Activated naive CD4-positive, alpha-beta T cell treated with anti-CD3 and anti-CD28 coated beads, Interleukin-2, amount 50 U/mL, for 24 hours (primary cell): Measurements from ENCODE around the gene PSMG3.

Experiments
- H3K27ac Mint-ChIP-seq: one replicate; pipeline ENCODE4 v1.8.0; 2021; ENCODE audit warnings: mild to moderate bottlenecking, mixed read lengths
- H3K27me3 Mint-ChIP-seq: one replicate; pipeline ENCODE4 v1.8.0; 2021; ENCODE audit warnings: mixed read lengths
- H3K36me3 Mint-ChIP-seq: one replicate; pipeline ENCODE4 v1.8.0; 2021; ENCODE audit warnings: mixed read lengths
- H3K4me1 Mint-ChIP-seq: one replicate; pipeline ENCODE4 v1.8.0; 2021; ENCODE audit warnings: mixed read lengths
- H3K4me3 Mint-ChIP-seq: one replicate; pipeline ENCODE4 v1.8.0; 2021; ENCODE audit warnings: mild to moderate bottlenecking, mixed read lengths
- H3K9me3 Mint-ChIP-seq: one replicate; pipeline ENCODE4 v1.8.0; 2021; ENCODE audit warnings: mixed read lengths

Gene PSMG3

GRCh38 chr7:1569833-1570632 lies at the start of gene PSMG3:
PSMG3 (minus strand) TSS chr7:1570032; CDS start chr7:1569339, 693 bp downstream.
- peaks cover 42% of the 10 kb centered on the region for H3K4me1 Mint-ChIP-seq
- peak within 1 kb of the TSS; percentile 92 for H3K4me3 Mint-ChIP-seq
- no peaks in the 10 kb centered on the region for H3K9me3 Mint-ChIP-seq
- H3K27ac Mint-ChIP-seq: peak within 1 kb of the TSS; percentile 95
- peaks cover 3% of the 10 kb centered on the region for H3K36me3 Mint-ChIP-seq
- H3K27me3 Mint-ChIP-seq: no peaks in the 10 kb centered on the region

GRCh38 chr7:1618475-1618874 lies 48.6 kb upstream of the PSMG3 start:
- H3K27ac Mint-ChIP-seq: peak overlapping the region; percentile 59
- H3K27me3 Mint-ChIP-seq: no peaks in the 10 kb centered on the region
- H3K9me3 Mint-ChIP-seq: no peaks in the 10 kb centered on the region
- H3K36me3 Mint-ChIP-seq: peaks cover 1% of the 10 kb centered on the region
- H3K4me3 Mint-ChIP-seq: no peak overlapping the region
- H3K4me1 Mint-ChIP-seq: no peaks in the 10 kb centered on the region

GRCh38 chr7:1617957-1618356 lies 48.1 kb upstream of the PSMG3 start:
- Mint-ChIP-seq H3K9me3 (no peaks in the 10 kb centered on the region), H3K4me1 (no peaks in the 10 kb centered on the region), H3K27me3 (no peaks in the 10 kb centered on the region), H3K4me3 (no peak overlapping the region), H3K27ac (peak overlapping the region; percentile 59), H3K36me3 (peaks cover 1% of the 10 kb centered on the region)

GRCh38 chr7:1616741-1617140 lies 46.9 kb upstream of the PSMG3 start:
- Mint-ChIP-seq H3K27me3 (no peaks in the 10 kb centered on the region), H3K27ac (peak overlapping the region; percentile 30), H3K4me3 (no peak overlapping the region), H3K4me1 (no peaks in the 10 kb centered on the region), H3K36me3 (peaks cover 1% of the 10 kb centered on the region), H3K9me3 (no peaks in the 10 kb centered on the region)

- Mint-ChIP-seq H3K36me3 (no peaks in the 10 kb centered on the region), H3K4me3 (no peak overlapping the region), H3K27ac (no peak overlapping the region), H3K27me3 (no peaks in the 10 kb centered on the region), H3K4me1 (peaks cover 4% of the 10 kb centered on the region), H3K9me3 (no peaks in the 10 kb centered on the region)
These were observed 41.9 kb upstream of the PSMG3 start for GRCh38 chr7:1611708-1612241.

- Mint-ChIP-seq H3K27ac (no peak overlapping the region), H3K36me3 (no peaks in the 10 kb centered on the region), H3K27me3 (no peaks in the 10 kb centered on the region), H3K9me3 (no peaks in the 10 kb centered on the region), H3K4me1 (peaks cover 4% of the 10 kb centered on the region), H3K4me3 (no peak overlapping the region)
These were observed 41.0 kb upstream of the PSMG3 start for GRCh38 chr7:1610678-1611302.

GRCh38 chr7:1610013-1610677 lies 40.3 kb upstream of the PSMG3 start:
- Mint-ChIP-seq H3K27ac (no peak overlapping the region), H3K27me3 (no peaks in the 10 kb centered on the region), H3K4me1 (peaks cover 4% of the 10 kb centered on the region), H3K9me3 (no peaks in the 10 kb centered on the region), H3K4me3 (no peak overlapping the region), H3K36me3 (no peaks in the 10 kb centered on the region)

- Mint-ChIP-seq H3K27me3 (no peaks in the 10 kb centered on the region), H3K9me3 (no peaks in the 10 kb centered on the region), H3K4me1 (peaks cover 4% of the 10 kb centered on the region), H3K36me3 (no peaks in the 10 kb centered on the region), H3K4me3 (no peak overlapping the region), H3K27ac (no peak overlapping the region)
These were observed 39.2 kb upstream of the PSMG3 start for GRCh38 chr7:1609023-1609422.

GRCh38 chr7:1608318-1608717 lies 38.5 kb upstream of the PSMG3 start:
- Mint-ChIP-seq H3K36me3 (no peaks in the 10 kb centered on the region), H3K9me3 (no peaks in the 10 kb centered on the region), H3K4me3 (no peak overlapping the region), H3K27me3 (no peaks in the 10 kb centered on the region), H3K27ac (no peak overlapping the region), H3K4me1 (peaks cover 4% of the 10 kb centered on the region)

- H3K27ac Mint-ChIP-seq: no peak overlapping the region
- H3K27me3 Mint-ChIP-seq: no peaks in the 10 kb centered on the region
- H3K9me3 Mint-ChIP-seq: no peaks in the 10 kb centered on the region
- H3K4me1 Mint-ChIP-seq: peaks cover 4% of the 10 kb centered on the region
- H3K4me3 Mint-ChIP-seq: no peak overlapping the region
- H3K36me3 Mint-ChIP-seq: no peaks in the 10 kb centered on the region
These were observed 37.9 kb upstream of the PSMG3 start for GRCh38 chr7:1607696-1608095.

GRCh38 chr7:1607001-1607400 lies 37.2 kb upstream of the PSMG3 start:
- no peak overlapping the region for H3K4me3 Mint-ChIP-seq
- H3K27ac Mint-ChIP-seq: peak overlapping the region; percentile 63
- H3K36me3 Mint-ChIP-seq: no peaks in the 10 kb centered on the region
- no peaks in the 10 kb centered on the region for H3K27me3 Mint-ChIP-seq
- H3K9me3 Mint-ChIP-seq: no peaks in the 10 kb centered on the region
- H3K4me1 Mint-ChIP-seq: peaks cover 4% of the 10 kb centered on the region

GRCh38 chr7:1604383-1604782 lies 34.6 kb upstream of the PSMG3 start:
- H3K27me3 Mint-ChIP-seq: no peaks in the 10 kb centered on the region
- peaks cover 4% of the 10 kb centered on the region for H3K4me1 Mint-ChIP-seq
- H3K36me3 Mint-ChIP-seq: no peaks in the 10 kb centered on the region

GRCh38 chr7:1603346-1604225 lies 33.8 kb upstream of the PSMG3 start:
- H3K36me3 Mint-ChIP-seq: no peaks in the 10 kb centered on the region
- H3K9me3 Mint-ChIP-seq: no peaks in the 10 kb centered on the region
- no peak overlapping the region for H3K4me3 Mint-ChIP-seq
- no peak overlapping the region for H3K27ac Mint-ChIP-seq
- no peaks in the 10 kb centered on the region for H3K27me3 Mint-ChIP-seq
- H3K4me1 Mint-ChIP-seq: peaks cover 4% of the 10 kb centered on the region

More at GRCh38 chr7:1604383-1604782, 34.6 kb upstream of the PSMG3 start:
- Mint-ChIP-seq H3K4me3 (no peak overlapping the region), H3K9me3 (no peaks in the 10 kb centered on the region), H3K27ac (no peak overlapping the region)

- H3K27ac Mint-ChIP-seq: no peak overlapping the region
- H3K27me3 Mint-ChIP-seq: no peaks in the 10 kb centered on the region
- H3K9me3 Mint-ChIP-seq: no peaks in the 10 kb centered on the region
- H3K36me3 Mint-ChIP-seq: no peaks in the 10 kb centered on the region
- peaks cover 4% of the 10 kb centered on the region for H3K4me1 Mint-ChIP-seq
- no peak overlapping the region for H3K4me3 Mint-ChIP-seq
These were observed 32.6 kb upstream of the PSMG3 start for GRCh38 chr7:1602386-1602785.

- no peaks in the 10 kb centered on the region for H3K27me3 Mint-ChIP-seq
- H3K27ac Mint-ChIP-seq: no peak overlapping the region
- H3K36me3 Mint-ChIP-seq: no peaks in the 10 kb centered on the region
- H3K9me3 Mint-ChIP-seq: no peaks in the 10 kb centered on the region
- H3K4me1 Mint-ChIP-seq: peaks cover 1% of the 10 kb centered on the region
- H3K4me3 Mint-ChIP-seq: no peak overlapping the region
These were observed 32.1 kb upstream of the PSMG3 start for GRCh38 chr7:1601956-1602355.
